Calu3 (cell line): ENCODE results near the gene NXF1. TPM values are rescaled to one million over a fixed set of nuclear protein-coding genes. Genes with fewer than 3 reads are reported as not detected.

Experiments used
- BruUV-seq: library from RNA; stranded (reverse); fragments of 400-500 nt; replicated peaks from 2 replicates; lab custom pipeline; 2021; lab: Mats Ljungman, UMichigan
- CTCF ChIA-PET: fragments of 300-600 bp; sonication (Branson Sonifier 250); formaldehyde crosslinking; loops from one replicate; lab custom pipeline; 2022; ENCODE audit warnings: antibody characterized with exemption; lab: Charles Lee
- DNase-seq: peaks from one replicate; pipeline ENCODE4 v3.0.0; 2022
- H3K27ac Mint-ChIP-seq: one replicate; pipeline ENCODE4 v1.8.0; 2022; ENCODE audit warnings: mixed read lengths; ENCODE audit not compliant: unreplicated experiment
- H3K27me3 Mint-ChIP-seq: one replicate; pipeline ENCODE4 v1.8.0; 2022; ENCODE audit warnings: mixed read lengths; ENCODE audit not compliant: unreplicated experiment
- H3K36me3 Mint-ChIP-seq: one replicate; pipeline ENCODE4 v1.8.0; 2022; ENCODE audit warnings: mild to moderate bottlenecking, moderate library complexity, mixed read lengths; ENCODE audit not compliant: insufficient read depth, unreplicated experiment
- H3K4me1 Mint-ChIP-seq: one replicate; pipeline ENCODE4 v1.8.0; 2022; ENCODE audit warnings: mild to moderate bottlenecking, low read depth, mixed read lengths; ENCODE audit not compliant: unreplicated experiment
- H3K4me3 Mint-ChIP-seq: one replicate; pipeline ENCODE4 v1.8.0; 2022; ENCODE audit warnings: mild to moderate bottlenecking, low read depth, moderate library complexity, mixed read lengths; ENCODE audit not compliant: unreplicated experiment
- H3K9me3 Mint-ChIP-seq: one replicate; pipeline ENCODE4 v1.8.0; 2022; ENCODE audit warnings: low read depth, mixed read lengths; ENCODE audit not compliant: unreplicated experiment
- CTCF ChIP-seq: fragments of 200-600 bp; IDR thresholded peaks from one replicate; pipeline ENCODE4 v1.8.0; 2022; ENCODE audit warnings: antibody characterized with exemption; ENCODE audit not compliant: unreplicated experiment
- intact Hi-C: fragments of 100-400 bp; cut with micrococcal nuclease; formaldehyde crosslinking; loops from one replicate; pipeline ENCODE4 v1.10.0; 2022; ENCODE audit not compliant: unreplicated experiment
- total RNA-seq: library from RNA; stranded (reverse); gene quantifications from 2 replicates; pipeline ENCODE4 v1.2.3, GENCODE V29; 2022

Gene NXF1
- total RNA-seq, 1 experiment from 2014 or later, result 51.6 TPM

- Mint-ChIP-seq H3K36me3 (peaks cover 79% of the 10 kb centered on the region), H3K27me3 (no peaks in the 10 kb centered on the region), H3K4me3 (peak overlapping the region; percentile 61), H3K4me1 (peaks cover 30% of the 10 kb centered on the region), H3K9me3 (no peaks in the 10 kb centered on the region), H3K27ac (peak overlapping the region; percentile 34)
- DNase-seq, result no peak
- CTCF ChIA-PET, result interaction anchor here (0.8 to 1.1 kb wide), 2 partner anchors 9 to 31 kb away, joined by 3 read pairs; no protein-coding TSS in a partner anchor
- no peak for TF ChIP-seq CTCF
- no TSS peak for BruUV-seq
- intact Hi-C loops, result no loop called here
These were observed 47.4 kb upstream of the NXF1 start for GRCh38 chr11:62852523-62853188.

DNA sequence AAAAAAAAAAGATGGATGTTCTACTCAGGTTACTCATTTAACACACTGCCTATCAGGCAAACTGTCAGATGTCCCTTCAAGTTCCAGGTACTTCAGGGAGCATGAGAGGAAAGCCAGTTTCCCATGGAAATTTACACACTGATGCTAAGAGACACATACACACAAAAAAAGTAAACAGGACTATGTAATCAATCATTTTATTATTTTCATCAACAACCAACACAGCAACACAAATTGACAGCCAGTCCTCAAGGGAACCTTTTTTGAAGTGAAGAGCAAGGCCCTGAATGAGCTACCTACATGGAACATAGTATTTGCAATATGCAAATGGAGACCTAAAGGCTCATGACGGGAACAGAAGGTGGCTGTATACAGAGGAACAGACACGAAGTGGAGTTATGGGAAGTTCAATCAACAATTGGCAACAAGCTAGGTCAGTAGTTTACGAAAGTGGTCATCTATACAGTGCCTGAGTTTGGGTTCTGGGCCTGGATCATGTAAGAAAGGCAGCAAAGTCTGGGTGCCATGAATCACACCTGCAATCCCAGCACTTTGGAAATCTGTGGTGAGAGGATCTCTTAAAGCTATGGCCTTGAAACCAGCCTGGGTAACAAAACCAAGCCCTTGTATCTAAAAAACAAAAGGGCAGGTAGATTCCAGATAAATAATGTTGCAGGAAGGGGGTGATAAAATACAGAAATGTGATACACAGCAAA, 46.7 kb upstream of the NXF1 start:
- BruUV-seq, result no TSS peak
- Mint-ChIP-seq H3K4me3 (peak overlapping the region; percentile 22), H3K27me3 (no peaks in the 10 kb centered on the region), H3K9me3 (no peaks in the 10 kb centered on the region), H3K36me3 (peaks cover 72% of the 10 kb centered on the region), H3K27ac (peak overlapping the region; percentile 34), H3K4me1 (peaks cover 25% of the 10 kb centered on the region)
- TF ChIP-seq CTCF, result no peak
- intact Hi-C loops, result no loop called here
- CTCF ChIA-PET, result interaction anchor here (0.8 to 1.1 kb wide), 3 partner anchors 10 to 66 kb away, joined by 3 read pairs; no protein-coding TSS in a partner anchor
- no peak for DNase-seq

GRCh38 chr11:62850911-62851806, 45.9 kb upstream of the NXF1 start:
- BruUV-seq, result no TSS peak
- CTCF ChIA-PET, result interaction anchor here (1.0 kb wide), 1 partner anchor 65 kb away, joined by 3 read pairs; no protein-coding TSS in a partner anchor
- TF ChIP-seq CTCF, result no peak
- Mint-ChIP-seq H3K27me3 (no peaks in the 10 kb centered on the region), H3K9me3 (no peaks in the 10 kb centered on the region), H3K36me3 (peaks cover 64% of the 10 kb centered on the region), H3K27ac (peak overlapping the region; percentile 34), H3K4me3 (peak overlapping the region; percentile 22), H3K4me1 (peaks cover 25% of the 10 kb centered on the region)
- intact Hi-C loops, result no loop called here
- DNase-seq, result no peak

GRCh38 chr11:62847767-62848314, 42.6 kb upstream of the NXF1 start:
- TF ChIP-seq CTCF, result no peak
- Mint-ChIP-seq H3K27me3 (no peaks in the 10 kb centered on the region), H3K4me1 (peaks cover 12% of the 10 kb centered on the region), H3K9me3 (no peaks in the 10 kb centered on the region), H3K27ac (no peak overlapping the region), H3K36me3 (peaks cover 31% of the 10 kb centered on the region), H3K4me3 (no peak overlapping the region)
- BruUV-seq, result no TSS peak
- CTCF ChIA-PET, result no interaction called here
- intact Hi-C loops, result no loop called here
- DNase-seq, result no peak
